ENCODE results near the gene DDX1. TPM values are rescaled to one million over a fixed set of nuclear protein-coding genes. Genes with fewer than 3 reads are reported as not detected.
A peak's percentile ranks its signal among the peaks of the same experiment; 100 is the strongest.

Gene DDX1
- total RNA-seq, 1 donor from 2014 or later: 81.3 TPM

GRCh38 chr2:15642815-15643500, 51.3 kb downstream of the DDX1 start:
- H3K27me3 ChIP-seq (ENCODE audit: control insufficient read depth, insufficient read depth, low read length): peaks cover 2% of the 10 kb centered on the region
- FAIRE-seq: no peak
- no peak overlapping the region for H3K4me3 ChIP-seq (ENCODE audit: low read depth, low read length)
- H3K36me3 ChIP-seq (ENCODE audit: control insufficient read depth, insufficient read depth, low read length): no peaks in the 10 kb centered on the region
- DNase-seq (ENCODE audit: low read depth): no peak
- TF ChIP-seq, protein P1, sequence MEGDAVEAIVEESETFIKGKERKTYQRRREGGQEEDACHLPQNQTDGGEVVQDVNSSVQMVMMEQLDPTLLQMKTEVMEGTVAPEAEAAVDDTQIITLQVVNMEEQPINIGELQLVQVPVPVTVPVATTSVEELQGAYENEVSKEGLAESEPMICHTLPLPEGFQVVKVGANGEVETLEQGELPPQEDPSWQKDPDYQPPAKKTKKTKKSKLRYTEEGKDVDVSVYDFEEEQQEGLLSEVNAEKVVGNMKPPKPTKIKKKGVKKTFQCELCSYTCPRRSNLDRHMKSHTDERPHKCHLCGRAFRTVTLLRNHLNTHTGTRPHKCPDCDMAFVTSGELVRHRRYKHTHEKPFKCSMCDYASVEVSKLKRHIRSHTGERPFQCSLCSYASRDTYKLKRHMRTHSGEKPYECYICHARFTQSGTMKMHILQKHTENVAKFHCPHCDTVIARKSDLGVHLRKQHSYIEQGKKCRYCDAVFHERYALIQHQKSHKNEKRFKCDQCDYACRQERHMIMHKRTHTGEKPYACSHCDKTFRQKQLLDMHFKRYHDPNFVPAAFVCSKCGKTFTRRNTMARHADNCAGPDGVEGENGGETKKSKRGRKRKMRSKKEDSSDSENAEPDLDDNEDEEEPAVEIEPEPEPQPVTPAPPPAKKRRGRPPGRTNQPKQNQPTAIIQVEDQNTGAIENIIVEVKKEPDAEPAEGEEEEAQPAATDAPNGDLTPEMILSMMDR (IDR thresholded peaks at IDR 0.05; ENCODE audit: insufficient read depth, low read length, severe bottlenecking): no peak

- TF ChIP-seq, protein P1 (IDR thresholded peaks at IDR 0.05; ENCODE audit: insufficient read depth, low read length, severe bottlenecking): no peak
- DNase-seq (ENCODE audit: low read depth): peak; percentile 90
- H3K4me3 ChIP-seq (ENCODE audit: low read depth, low read length): no peak overlapping the region
- H3K27me3 ChIP-seq (ENCODE audit: control insufficient read depth, insufficient read depth, low read length): peaks cover 2% of the 10 kb centered on the region
- no peaks in the 10 kb centered on the region for H3K36me3 ChIP-seq (ENCODE audit: control insufficient read depth, insufficient read depth, low read length)
- FAIRE-seq: no peak
Observed at GRCh38 chr2:15643791-15644585, 52.3 kb downstream of the DDX1 start.

- TF ChIP-seq, protein P1 (IDR thresholded peaks at IDR 0.05; ENCODE audit: insufficient read depth, low read length, severe bottlenecking): no peak
- Histone ChIP-seq H3K36me3 (ENCODE audit: control insufficient read depth, insufficient read depth, low read length) (no peaks in the 10 kb centered on the region), H3K4me3 (ENCODE audit: low read depth, low read length) (no peak overlapping the region), H3K27me3 (ENCODE audit: control insufficient read depth, insufficient read depth, low read length) (peaks cover 2% of the 10 kb centered on the region)
- DNase-seq (ENCODE audit: low read depth) (no peak), FAIRE-seq (no peak)
Observed at GRCh38 chr2:15645300-15645699, 53.6 kb downstream of the DDX1 start.

DNA sequence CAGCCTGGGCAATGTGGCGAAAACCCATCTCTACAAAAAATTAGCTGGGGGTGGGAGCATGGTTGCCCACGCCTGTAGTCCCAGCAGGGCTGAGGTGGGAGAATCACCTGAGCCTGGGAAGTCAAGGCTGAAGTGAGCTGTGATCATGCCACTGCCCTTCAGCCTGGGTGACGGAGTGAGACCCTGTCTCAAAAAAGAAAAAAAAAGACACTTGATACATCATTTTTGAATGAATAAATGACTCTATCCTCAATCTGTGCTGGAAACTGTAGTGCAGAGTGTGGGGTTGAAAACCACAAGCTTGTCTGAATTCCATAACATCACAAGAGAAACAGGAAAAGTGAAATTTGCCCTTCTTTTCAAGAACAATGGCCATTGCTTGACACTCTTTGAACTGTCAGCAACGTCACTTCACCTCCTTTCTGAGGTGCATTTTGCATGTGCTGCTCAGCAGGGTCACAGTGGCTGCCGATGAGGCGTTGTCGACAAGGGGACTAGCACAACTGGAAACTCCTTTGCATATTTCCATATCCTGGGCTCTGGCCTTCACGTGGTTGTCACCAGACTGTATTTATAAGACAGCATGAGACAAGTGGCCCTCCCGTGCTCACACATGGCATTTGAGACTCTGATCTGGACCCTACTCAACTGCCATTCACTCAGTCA, 54.2 kb downstream of the DDX1 start:
- TF ChIP-seq, protein P1 (IDR thresholded peaks at IDR 0.05; ENCODE audit: insufficient read depth, low read length, severe bottlenecking): no peak
- peaks cover 2% of the 10 kb centered on the region for H3K27me3 ChIP-seq (ENCODE audit: control insufficient read depth, insufficient read depth, low read length)
- no peak overlapping the region for H3K4me3 ChIP-seq (ENCODE audit: low read depth, low read length)
- DNase-seq (ENCODE audit: low read depth) (no peak), FAIRE-seq (no peak)
- no peaks in the 10 kb centered on the region for H3K36me3 ChIP-seq (ENCODE audit: control insufficient read depth, insufficient read depth, low read length)

DNA sequence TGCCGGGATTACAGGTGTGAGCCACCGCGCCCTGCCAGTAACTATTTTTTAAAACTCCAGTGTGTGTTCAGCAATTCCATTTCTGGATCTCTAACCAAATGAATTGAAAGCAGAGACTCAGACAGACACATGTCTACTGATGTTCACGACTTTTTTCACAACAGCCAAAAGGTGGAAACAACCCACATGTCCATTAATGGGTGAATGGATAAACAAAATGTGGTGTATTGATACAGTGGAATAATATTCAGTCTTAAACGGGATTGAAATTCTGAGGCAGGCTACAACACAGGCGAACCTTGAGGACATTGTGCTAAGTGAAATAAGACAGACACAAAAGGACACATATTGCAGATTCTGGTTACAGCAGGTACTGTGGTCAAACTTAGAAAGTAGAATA, 55.0 kb downstream of the DDX1 start:
- Histone ChIP-seq H3K4me3 (ENCODE audit: low read depth, low read length) (no peak overlapping the region), H3K27me3 (ENCODE audit: control insufficient read depth, insufficient read depth, low read length) (peaks cover 2% of the 10 kb centered on the region), H3K36me3 (ENCODE audit: control insufficient read depth, insufficient read depth, low read length) (no peaks in the 10 kb centered on the region)
- TF ChIP-seq, protein P1 (IDR thresholded peaks at IDR 0.05; ENCODE audit: insufficient read depth, low read length, severe bottlenecking): no peak
- DNase-seq (ENCODE audit: low read depth) (no peak), FAIRE-seq (no peak)
